HG02678 (cell line): ENCODE data around the gene MACF1.
A peak's percentile ranks its signal among the peaks of the same experiment; 100 is the strongest.

Experiments used
- ATAC-seq: cut with Tn5 transposase; IDR thresholded peaks from one replicate; pipeline ENCODE4 v1.9.1; 2021; ENCODE audit warnings: mild to moderate bottlenecking, moderate library complexity; ENCODE audit not compliant: unreplicated experiment

The MACF1 gene

DNA sequence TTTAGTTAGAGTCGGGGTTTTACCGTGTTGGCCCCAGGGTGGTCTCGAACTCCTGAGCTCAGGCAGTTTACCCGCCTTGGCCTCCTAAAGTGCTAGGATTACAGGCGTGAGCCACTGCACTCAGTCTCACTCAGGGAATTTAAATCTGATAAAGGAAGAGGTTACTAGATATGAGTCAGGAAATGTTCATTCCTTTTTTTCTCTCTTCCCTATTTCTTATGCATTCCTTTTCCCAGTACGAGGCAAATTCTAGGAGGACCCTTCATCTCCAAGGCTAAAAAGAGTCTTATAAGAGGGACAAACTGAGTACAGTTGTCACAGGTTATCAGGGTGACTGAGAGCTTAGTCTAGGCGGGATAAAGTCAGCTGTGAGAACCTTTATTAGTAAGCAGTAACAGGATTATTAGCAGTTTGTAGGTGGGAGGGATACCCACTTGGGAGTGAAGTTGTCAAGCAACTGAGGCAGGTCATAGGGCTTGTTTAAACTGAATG is 9.1 kb downstream of the MACF1 start:
- ATAC-seq = no peak

DNA sequence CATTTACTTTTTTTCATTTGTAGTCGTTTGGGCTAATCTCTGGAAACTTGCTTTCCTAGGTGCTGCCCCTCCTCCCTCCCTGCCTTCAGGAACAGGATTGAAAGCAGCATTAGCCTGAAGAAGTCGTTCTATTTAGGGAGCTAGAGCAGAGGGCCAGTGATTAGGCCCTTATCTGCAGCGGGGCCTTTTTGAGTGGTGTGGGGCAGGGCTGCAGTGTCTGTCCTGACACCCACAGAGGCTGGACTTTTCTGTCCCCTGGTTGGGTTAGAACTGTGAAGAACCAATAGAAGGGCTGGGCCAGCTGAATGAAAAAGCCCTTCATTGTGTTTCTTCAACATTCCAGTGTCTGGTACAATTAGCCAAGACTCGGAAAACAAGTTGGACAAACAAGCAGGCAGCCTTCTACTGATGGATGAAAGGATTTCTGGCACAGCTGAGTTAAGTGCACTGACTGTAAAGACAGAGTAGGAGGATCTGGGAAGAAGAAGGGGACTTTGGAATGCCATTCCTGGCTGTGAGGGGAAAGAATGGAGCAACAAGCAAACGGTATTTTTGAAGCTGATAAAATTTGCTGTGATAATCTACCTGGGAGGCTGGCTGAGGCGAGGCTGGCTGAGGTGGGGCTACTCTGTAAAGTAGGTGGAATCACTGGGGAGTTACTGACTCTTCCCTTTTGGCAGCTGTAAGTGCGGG is 9.7 kb downstream of the MACF1 start:
- no peak for ATAC-seq

DNA sequence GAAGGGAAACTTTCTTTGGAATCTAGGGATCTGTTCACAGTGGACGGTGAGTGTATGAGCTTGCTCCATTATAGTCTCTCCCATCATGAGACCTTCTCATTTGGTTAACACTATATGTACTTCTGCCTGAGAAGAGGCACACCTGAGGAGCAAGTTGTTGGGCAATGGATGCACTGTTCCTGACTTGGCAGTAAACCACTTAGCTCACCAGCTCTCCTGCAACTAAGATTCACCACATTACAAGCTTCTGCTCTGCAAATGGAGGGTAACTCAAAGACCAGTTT is 10.2 kb downstream of the MACF1 start:
- ATAC-seq = no peak

DNA sequence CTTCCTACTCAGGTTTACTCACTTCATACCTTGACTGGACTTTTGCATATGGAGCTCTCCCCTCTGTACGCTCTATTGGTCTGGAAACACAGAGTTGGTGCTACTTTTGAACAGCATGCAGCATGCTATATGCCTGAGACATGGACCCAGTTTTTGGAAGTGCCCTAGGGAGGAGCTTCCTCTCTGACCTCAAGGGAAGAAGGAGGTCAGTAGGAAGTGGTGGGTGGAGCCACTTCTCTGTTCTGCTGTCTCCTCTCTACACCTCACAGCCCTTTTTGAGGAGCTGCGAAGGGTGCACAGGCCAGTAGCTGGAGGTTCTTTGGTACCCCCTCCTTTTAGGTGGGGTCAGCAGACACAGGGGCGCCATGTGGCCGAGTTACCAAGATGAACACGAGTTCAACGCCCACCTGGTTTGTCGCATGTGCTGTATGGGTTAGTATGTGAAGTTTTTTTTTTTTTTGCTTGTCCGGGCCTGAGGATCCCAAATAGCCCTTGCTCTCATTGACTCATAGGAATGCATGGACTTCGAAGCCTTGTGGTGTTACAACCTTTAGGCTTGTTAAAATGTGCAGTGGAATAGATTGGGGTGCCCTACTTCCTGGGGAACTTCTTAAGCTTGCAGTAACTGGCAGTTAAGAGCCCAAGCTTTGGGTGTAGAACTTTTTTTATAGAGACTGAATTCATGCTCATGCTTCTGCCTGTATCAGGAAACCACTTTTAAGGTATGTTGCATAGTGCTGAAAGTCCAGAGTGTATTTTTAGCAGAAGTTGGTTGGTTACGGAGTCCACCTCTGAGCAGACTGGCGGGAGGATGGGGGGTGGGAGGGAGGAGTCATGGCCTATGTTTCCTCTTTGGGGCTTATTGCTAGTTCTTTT is 10.7 kb downstream of the MACF1 start:
- peak; percentile 60 for ATAC-seq

DNA sequence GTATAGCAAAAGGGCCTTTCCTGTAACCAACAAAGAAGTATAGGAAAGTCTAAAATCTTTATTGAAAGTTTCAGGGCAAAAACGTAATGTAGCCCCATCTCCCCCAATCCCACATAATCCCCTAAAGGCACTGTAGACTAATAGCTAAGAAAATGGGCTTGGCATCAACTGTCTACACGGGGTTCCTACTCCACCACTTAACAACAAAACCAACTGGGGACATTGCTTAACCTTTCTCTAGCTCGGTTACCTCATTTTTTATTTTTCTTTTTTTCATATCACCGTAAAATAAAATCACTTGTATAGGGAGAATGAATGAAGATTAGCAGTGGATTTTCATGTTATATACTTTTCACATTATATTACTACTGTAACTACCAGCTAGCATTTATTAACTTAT is 12.3 kb downstream of the MACF1 start:
- ATAC-seq = no peak

DNA sequence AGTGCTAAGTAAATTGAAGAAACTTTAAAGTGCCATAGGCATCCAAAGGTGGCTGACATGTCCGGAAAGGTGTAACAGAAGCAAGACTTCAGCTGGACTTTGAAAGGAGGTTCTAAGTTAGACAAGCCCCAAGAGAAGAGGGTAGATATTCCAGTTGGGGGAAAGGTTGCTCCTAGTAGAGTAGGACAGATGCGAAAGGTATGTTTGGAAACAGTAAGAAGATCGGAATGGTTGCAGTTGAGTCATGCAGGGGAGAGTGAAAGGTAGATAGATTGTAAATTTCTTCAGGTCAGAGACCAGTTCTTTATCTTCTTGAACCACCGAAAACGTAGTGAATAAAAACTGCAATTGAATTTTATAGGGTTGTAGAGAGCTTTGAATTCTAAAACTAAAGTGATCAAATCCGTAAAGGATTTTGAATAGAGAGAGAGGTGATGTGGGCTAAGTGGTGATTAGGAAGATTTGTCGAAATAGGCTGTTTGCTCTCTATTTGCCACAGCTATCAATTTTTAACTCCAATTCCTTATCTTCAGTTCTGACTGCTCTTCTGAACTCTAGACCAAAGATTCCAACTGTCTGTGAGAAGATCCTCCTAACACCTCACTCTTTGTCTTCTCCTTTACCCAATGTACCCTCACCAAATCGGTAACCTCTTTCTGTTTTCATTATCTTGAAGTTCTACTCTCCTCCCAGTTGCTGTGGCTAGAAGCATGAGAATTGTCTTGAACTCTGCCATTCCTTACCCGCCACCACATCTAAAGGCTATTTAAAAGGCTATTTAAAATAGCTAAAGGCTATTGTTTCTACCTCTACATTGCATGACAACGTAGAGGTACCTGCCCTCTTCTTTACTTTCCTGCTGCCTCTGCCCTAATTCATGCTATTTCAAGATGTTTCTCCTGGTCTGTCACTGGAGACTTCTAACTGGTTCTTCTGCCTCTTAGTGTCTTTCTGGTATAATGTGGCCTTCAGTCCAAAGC is 16.7 kb downstream of the MACF1 start:
- ATAC-seq = no peak

DNA sequence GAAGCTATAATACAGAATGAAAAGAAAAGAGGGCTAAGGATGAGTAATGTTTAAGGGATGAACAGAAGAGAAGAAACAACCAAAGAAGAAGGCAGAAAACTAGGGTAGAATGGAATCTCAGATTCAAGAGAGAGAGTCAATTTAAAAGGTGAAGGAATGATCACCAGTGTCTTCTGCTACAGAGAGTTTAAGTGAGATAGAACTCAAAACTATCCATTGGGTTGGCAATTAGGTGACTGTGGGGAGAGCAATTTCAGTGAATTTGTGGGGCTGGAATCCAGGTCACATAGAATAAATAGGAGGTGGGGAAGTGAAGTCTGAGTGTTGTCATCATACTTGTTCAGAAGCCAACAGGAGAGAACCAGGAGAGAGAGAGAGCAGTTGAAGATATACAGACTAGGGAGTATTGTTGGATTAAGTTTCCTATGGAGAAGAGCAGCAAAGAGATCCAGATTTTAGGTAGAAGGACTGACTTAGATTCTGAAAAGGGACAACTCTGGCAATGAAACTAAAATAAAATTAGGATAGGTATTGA is 19.9 kb downstream of the MACF1 start:
- no peak for ATAC-seq

DNA sequence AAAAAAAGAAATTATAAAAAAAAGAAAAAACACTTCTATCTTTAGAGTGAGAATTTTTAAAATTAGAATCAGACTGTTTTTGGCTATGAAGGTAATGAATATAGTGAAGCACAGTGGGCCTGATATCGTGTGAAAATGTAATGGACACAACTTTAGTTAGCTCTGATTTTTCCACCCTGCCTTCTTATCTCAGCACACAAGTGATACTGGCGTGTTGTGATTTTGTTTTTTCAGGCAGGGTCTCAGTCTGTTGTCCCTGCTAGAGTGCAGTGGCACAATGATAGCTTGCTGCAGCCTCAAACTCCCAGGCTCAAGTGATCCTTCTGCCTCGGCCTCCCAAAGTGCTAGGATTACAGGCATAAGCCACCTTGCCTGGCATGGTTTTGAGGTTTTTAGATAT is 22.3 kb downstream of the MACF1 start:
- no peak for ATAC-seq

DNA sequence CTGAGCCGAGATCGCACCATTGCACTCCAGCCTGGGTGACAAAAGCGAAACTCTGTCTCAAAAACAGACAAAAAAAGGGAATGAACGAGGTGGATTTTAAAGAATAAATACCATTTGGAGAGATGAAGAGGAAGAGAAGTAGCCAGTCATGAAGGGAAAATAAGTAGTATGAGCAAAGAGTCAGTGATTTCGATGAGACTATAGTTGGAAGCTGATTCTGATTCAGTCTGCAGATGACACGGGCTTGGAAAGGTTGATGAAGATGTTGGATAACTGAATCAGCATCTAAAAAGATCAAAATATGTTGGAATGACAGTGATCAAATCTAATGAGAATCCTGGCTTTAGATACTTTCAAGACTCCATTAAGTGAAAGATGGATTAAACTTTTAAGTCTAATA is 23.8 kb downstream of the MACF1 start:
- ATAC-seq = no peak

DNA sequence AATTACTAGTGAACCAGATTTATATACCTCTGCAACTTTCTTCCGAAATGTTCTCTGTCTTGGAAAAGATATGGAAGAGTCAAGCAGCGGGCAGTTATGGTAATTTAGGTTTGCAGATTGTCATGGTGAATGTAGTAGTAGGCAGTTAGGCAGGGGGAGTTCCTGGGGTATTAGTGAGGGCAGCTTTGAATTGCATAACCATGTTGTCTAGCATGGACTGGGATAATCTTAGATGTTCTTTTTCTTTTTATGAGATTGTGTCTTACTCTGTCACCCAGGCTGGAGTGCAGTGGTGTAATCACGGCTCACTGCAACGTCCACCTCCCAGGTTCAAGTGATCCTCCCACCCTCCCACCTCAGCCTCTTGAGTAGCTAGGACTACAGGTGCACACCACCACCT is 25.0 kb downstream of the MACF1 start:
- ATAC-seq = no peak

DNA sequence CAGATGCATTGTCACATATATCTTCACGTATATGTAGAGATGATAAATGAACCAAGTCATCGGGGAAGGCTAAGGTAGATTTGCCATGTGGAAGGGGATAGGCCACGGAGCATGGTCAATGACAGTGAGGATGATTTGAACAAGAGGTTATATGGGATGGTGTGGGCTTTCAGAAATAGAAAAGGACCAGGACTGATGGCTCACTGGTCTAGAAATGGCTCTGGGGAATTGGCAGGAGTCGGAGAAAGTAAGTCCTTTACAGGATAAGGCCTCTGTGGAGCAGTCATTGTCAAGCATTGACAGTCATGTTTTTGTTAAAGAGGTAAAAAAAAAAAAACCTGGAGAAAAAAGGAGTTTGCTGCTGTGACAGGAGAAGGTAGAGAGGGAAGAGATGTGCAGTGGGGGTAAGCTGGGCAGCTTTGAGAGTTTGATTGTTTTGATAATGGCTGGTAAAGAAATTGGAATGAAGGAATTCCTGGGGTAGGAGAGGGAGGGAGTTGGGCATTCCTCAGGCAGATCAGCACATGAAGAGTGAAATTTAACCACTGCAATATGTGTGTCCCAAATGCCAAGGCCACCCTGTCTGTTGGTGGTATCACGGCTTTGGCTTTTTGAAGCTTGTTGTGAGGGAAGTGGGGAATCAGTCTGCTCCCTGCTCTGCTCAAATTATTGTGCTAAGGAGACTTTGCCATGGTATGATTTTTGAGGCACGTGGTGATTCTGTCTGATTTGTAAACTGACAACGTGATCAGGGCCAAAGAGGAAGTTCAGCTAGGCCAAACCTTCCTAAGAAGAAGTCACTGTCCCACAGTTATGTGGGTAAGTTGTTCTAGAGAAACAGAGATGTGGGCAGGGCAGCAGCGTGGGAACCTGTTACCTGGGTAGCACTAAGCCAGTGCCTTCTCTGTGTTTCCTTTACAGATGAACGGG is 26.0 kb downstream of the MACF1 start:
- ATAC-seq = peak; percentile 69

DNA sequence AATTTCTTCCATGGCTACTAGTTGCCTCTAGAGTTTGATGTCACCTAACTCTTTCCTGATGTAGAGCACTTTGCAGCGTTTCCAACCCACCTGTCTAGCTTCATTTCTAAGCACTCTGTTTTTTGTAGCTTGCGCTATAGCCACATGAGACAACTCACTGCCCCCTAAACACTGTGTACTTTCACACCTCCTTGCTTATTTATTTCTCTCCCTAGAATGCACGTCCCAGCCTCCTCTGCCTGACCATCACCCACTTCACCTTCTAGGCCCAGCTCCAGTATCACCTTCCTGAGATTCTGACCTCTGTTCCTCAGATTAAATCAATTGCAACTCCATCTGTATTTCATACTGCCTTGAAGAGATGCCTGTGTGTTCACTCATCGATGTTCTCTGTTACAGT is 32.5 kb downstream of the MACF1 start:
- ATAC-seq = no peak

DNA sequence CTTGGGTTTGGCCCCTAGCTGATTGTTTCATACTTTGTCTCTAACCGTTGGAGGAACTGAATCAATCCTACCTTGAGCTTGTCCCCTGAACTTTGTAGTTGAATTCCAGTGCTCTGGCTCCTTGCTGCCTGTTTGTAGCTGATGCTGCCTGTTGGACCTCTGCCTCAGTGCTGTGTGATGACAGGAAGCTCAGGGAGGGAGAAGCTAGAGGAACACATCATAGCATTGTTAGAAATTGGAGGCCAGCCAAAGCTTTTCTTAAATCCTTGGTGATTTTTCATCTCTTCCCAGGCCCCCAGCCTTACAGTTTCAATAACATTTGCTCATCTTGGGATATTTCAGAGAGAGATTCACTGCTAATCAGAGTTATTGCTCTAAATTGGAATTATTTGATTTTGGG is 34.0 kb downstream of the MACF1 start:
- no peak for ATAC-seq

DNA sequence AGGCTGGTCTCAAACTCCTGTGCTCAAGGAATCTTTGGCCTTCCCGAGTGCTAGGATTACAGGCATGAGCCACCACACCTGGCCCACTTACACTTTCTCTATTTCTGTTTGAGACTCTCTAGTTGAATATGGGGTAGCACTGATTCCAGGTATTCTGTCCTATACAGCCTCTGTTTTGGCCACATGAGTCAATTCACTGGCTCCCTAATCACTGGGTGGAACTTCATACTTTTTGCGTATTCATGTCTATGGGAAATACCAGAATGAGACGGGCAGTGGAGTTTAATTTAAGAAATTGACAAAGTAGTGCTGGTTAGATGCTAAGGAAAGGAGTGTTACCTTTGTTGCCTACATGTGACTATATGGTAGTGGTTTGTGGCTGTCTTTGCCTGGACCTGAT is 35.5 kb downstream of the MACF1 start:
- ATAC-seq = no peak

DNA sequence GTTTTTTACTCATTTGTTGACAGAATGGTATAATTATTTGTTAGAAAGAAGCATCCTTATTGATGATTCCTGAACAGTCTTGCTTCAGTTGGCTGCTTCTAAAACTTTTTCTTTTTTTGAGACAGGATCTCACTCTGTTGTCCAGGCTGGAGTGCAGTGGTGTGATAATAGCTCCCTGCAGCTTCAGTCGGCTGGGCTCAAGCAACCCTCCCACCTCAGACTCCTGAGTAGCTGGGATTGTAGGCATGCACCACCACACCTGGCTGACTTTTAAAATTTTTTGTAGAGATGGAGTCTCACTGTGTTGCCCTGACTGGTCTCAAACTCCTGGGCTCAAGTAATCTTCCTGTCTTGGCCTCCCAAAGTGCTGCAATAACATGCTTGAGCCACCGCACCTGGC is 38.8 kb downstream of the MACF1 start:
- no peak for ATAC-seq

DNA sequence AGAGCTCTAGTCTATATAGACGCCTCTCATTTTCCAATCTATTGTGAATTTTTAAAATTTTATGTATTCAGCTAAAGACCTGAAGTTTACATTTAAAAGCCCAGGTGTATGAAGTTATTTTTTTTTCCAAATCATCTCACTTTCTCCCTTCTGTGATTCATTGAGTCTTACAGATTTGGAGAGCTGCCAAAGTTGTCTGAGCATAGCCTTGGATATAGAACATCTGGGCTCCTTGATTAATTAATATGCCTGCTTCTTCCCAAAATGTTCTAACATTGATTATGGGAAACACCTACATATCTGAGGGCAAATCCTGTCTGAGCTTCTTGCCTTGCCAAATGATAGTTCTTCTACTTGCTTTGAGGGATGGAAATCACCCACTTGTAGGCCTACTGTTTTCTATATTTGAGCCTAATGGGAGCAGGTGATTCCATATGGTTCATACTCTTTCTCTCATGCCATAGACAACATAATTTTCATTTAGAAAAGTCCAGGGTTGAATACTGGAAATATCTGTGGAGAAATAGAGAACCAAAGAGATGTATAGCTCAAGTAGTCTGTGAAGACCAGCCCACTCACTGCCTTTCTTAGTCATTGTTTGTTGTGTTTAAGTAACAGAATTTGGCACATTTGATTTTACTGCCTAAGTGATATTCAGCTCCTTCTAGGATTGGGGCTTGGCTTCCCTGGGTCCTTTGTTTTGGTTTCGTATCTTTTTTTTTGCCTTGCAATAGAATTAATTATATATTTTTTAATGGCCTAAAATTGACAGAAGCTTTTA is 46.2 kb downstream of the MACF1 start:
- no peak for ATAC-seq

DNA sequence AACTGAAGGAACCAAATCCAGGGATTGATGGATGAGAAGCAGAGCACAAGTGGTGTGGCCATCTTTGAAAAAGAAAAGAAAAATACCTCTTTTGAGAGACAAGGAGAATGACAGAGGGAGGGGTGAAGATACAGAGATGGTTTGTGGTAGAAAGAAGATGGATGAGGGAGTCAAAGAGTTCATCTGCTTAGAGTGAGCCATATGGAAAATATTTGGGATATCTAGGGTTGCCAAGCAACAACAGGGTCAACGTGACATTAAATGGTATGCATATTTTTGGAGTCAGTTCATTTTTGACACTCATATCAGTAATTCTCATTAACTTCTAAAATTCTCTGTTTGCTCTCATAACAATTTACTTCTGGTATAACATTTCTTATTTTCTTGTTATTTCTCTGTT is 50.7 kb downstream of the MACF1 start:
- ATAC-seq = no peak

DNA sequence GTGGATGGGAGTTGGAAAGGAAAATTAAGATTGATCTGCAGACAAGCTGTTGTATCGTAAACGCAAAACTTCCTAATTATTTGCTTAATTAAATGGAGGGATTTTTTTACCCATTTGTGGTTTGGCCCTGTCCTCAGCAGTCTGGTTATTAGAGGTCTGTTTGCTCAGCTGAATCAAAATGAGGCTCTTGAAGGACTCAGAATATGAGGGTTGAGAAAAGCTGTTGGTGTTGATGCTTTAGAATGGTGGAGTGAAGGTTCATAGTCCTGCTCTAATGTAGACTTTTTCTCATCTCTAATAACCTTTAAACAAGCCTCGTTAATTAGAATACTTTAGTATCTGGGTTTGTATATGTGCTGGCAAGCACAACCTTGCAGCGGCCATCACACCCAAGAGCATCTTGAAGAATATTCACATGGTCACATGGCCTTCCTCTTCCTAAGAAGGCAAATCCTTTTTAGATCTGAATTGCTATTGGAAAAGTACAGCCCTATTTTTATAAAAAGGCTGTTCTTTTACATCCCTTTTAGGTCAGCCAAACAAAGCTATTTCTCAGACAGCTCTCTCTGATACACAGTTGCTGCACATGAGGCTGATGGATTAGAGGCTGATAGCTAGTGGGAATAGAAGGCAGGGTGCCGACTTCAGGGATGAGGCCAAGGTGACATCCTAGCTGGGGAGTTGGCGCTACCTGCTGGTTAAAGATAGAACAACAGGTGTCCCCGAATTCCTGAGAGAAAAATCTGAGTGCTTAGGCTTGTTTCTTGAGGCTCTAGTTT is 53.8 kb downstream of the MACF1 start:
- ATAC-seq = no peak

DNA sequence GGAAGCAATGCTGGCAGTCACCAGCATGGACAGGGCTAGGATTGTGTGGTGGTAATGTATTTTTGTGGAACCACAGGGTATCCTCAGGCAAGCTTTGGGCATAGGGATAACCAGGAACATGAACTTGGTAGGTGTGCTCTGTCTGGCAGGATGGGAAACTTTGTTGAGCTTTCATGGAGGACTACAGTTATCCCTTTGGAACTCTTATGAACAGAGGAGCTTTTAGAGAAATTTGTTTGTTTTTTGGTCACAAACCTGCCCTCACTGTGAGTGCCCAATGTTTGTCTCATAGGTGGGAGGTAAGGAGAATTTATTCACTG is 54.4 kb downstream of the MACF1 start:
- ATAC-seq = no peak
